Activated naive CD4-positive, alpha-beta T cell treated with anti-CD3 and anti-CD28 coated beads, Interleukin-2, amount 50 U/mL, for 16 hours (primary cell): ENCODE measurements around the gene DISC1.

Experiments used
- DNase-seq: peaks from one replicate; pipeline ENCODE4 v3.0.0-alpha.2; 2020

The DISC1 gene

DNA sequence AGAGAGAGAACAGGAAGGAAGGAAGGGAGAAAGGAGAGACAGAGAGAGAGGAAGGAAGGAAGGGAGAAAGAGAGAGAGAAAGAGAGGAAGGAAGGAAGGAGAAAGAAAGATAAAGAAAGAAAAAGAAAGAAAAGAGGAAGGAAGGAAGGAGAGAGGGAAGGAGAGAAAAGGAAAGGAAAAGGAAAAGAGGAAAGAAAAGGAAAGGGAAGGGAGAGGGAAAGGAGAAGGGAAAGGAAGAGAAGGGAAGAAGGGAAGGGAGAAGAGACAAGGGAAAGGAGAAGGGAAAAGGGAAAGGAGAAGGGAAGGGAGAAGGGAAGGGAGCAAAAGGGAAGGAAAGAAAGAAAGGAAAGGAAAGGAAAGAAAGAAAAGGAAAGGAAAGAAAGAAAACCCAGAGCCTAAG, 404.6 kb downstream of the DISC1 start:
- no peak for DNase-seq

DNA sequence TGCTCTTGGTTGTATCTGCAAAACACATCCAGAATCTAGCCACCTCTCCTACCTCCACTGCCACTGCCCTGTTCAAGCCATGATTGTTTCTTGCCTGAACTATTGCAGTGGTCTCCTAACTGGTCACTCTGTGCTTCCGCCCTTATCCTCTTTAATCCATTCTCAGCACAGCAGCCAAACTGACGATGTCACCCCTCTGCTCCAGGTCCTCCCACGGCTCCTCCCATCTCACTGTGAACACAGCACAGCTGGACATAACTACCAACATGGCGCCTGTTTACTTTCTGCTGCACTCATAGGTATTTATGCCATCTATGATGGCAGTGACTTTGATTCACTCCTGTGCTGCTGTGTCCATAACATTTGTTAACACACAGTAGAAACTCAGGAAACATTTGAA, 406.7 kb downstream of the DISC1 start:
- no peak for DNase-seq

DNA sequence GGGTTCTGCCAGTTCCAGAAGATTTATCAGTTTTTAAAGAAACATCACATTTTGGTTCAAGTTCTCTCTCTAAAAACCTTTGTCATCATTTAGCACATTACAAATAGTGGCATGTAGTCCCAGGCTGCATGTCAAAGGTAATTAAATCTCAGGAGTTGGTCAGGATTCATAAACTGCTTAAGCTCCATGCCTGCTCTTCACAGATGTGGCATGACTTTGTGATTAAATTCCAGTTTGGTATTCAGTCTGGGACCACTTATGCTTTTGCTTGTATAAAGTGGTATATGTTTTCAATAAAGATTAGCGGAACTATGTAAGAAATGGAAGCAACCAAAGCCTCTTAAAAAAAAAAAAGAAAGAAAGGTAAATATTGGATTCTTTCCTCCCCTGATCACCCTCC, 408.0 kb downstream of the DISC1 start:
- no peak for DNase-seq

- no peak for DNase-seq
Measured at GRCh38 chr1:232036181-232036933, 409.8 kb downstream of the DISC1 start.

DNA sequence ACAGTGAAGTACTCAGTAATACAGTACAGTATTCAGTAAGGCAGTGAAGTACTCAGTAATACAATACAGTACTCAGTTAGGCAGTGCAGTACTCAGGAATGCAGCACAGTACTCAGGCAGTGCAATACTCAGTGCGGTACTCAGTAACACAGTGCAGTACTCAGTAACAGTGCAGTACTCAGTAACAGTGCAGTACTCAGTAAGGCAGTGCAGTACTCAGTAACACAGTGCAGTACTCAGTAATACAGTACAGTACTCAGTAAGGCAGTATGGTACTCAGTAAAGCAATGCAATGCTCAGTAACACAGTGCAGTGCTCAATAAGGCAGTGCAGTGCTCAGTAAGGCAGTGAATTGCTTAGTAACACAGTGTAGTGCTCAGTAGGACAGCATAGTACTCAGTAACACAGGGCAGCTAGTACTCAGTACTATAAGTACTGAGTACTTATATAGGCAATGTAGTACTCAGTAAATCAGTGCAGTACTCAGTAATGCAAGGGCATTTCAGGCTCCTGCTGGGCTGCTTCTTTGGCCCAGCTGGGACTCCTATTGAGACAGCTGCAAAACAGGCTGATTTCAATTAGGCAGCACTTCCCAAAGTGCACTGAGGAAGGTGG, 411.3 kb downstream of the DISC1 start:
- DNase-seq = no peak

GRCh38 chr1:232038706-232039677, 412.4 kb downstream of the DISC1 start:
- DNase-seq = no peak

GRCh38 chr1:232040260-232040659, 413.7 kb downstream of the DISC1 start:
- no peak for DNase-seq

DNA sequence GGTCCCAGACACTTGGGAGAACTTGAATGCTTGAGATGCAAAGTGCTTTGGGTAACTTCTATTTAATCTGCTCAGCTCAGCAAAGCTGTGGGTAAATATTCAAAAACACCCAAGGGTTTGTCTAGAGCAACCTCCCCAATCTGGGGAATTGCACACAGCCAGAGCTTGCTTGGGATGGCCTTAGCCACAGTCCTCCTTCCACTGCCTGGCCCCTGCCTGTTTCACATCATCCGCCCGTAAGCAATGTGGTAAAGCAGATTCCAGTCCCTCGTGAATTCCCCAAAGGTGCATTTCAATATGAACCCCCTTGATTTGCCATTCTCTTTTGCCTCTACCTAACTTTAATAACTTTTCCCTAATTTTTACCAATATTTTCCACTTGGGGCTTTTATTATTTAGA, 418.1 kb downstream of the DISC1 start:
- no peak for DNase-seq

DNA sequence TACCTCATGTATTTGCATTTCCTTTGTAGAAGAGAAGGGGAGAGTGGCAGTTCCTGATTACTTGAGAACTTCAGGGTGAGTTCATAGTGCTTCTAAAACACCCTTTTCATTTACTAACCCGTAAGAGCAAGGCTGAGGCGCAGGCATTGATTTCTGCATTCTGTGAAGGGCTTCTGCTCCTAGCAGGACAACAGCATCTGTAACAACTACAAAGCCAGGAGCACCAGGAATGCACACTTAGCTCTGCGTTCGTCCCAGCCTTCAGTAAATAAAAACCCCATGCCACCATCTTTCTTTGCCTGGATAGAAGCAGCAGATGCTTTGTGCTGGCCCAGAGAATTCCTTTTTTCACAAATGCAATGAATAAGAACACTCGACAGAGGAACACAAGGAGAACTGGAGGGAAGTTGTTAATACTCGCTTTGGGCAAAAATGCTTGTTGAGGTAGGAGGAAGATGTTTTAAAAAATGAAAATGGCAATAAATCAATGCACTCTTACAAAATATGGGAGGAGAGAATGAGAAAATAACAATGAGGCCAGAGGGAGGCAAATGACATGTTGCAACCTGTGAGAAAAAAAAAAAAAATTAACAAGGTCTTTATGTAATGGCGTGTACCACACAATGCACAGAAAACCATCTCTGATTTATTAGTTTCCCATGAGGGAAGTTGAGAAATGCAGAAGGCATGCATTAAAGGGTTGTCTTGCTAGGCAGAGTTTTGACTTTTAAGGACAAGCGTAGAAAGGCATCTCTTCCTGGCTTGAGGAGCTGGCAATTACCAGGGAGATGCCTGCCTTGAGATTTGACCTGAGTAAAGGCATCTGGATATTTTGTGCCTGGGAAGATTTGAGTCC, 418.8 kb downstream of the DISC1 start:
- DNase-seq = no peak

DNA sequence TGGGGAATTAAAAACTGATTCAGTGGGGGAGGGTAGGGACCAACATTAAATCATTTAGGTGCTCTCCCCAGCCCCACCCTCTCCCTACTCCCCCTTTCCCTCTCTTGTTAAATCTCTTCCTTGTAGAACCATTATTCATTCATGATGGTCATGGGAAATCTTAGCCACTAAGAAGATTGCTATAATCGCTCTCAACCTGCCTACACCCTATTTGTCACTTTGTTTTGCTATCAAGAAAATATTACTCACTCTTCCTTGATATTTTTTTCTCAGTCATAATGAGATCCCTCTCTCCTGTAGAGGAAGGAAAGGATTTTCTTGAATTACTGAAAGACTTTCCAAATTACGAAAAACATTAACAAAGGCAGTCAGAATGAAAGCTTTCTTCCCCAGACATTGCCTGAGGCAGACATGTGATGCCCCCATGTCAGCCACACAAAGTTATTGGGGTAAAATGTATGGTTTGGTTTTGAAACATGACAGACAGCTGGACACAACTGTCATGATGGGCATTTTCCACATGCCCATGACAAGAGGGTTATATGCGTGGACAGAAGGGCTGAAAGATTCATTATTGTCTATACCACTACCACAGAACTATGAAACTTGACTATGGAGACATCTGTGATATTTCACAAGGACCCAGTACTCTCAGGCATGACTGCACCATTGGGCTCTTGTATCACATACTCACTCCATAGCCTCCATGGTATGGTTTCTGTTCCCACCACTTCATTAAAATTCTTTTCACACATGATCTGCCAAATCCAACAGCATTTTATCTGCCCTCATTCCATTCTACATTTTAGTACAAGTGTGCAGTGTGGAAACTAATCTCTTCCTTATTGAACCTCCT, 420.1 kb downstream of the DISC1 start:
- DNase-seq = no peak

GRCh38 chr1:232047473-232047872, 420.9 kb downstream of the DISC1 start:
- DNase-seq = no peak

DNA sequence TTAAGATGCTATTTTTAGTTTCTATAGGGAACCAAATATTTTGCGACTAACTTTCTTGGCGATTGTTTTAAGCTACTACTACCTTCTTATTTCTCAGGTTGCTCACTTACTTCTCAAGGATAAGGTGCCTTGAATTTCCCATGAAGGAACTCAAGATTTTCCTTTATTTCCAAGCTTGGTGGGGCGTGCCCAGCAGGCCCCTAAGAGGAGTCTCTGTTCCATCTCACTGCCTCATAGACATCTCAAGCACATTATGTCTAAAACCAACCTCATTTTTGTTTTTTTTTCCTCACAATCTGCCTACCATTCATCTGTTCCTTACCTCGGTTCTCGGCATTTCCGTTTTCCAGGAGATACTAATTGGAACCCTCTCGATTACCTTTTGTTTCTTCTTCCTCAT, 421.9 kb downstream of the DISC1 start:
- DNase-seq = no peak

DNA sequence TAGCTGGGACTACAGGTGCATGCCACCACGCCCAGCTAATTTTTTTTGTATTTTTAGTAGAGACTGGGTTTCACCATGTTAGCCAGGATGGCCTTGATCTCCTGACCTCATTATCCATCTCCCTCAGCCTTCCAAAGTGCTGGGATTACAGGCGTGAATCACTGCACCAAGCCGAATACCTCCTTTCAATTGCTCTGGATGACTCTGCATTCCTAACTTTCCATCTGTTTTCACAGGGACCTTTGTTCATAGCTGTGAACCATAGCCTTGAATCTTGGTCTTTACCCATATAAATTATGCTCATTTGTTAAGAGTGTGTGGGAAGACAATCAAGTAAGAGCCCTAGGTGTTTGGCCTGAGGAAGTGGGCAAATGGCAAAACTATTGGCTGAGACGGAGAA, 422.7 kb downstream of the DISC1 start:
- no peak for DNase-seq

DNA sequence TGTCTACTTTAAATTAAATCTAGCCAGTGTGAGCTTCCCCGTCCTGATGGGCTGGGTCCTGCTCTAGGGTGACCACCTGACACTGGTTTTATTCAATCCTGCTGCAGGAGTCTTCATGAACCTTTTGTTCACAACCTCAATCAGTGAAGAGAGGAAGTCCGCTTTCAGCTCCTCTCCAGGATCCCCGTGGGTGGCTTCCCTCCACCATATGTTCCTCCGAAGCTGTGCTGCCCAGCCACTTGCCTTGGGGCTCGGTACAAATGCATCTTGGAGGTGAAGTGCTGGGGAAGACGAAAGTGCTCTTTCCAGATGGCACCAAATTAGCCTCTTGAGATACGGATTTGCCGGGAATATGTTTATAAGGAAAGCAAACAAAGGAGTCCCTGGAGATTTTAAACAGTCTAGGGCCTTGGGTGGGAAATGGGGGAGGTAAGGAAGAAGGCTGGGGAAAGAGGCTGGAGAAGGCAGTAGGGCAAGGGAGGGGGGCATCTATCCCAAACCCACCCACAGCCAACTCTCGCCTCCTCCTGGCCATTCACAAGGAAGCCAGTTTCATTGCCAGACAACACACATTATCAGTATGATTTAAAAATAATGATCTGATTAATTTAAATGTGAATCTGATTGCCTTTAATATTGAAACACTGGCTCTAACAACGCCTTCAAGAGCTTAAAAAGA, 430.8 kb downstream of the DISC1 start:
- no peak for DNase-seq

- DNase-seq = no peak
Measured at GRCh38 chr1:232057896-232058274, 431.3 kb downstream of the DISC1 start.

GRCh38 chr1:232059726-232060374, 433.3 kb downstream of the DISC1 start:
- no peak for DNase-seq

DNA sequence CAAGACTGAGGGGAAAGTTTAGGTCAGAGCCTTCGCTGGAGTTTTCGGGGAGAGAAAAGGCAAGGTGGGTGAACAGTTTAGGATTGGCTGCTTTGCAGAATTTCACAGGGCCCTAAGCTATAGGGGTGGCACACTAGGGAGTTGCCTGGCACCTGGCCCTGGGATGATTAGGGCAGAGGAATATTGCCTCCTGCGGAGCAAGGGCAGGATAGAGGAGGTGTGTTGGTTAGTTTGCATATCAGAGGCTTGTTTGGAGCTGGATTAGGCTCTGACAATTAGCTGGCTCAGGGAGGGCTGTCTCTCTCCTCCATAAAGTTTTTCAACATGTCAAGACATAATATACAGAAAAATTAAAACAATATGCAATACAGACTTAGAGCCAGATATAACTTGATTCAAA, 436.4 kb downstream of the DISC1 start:
- no peak for DNase-seq

DNA sequence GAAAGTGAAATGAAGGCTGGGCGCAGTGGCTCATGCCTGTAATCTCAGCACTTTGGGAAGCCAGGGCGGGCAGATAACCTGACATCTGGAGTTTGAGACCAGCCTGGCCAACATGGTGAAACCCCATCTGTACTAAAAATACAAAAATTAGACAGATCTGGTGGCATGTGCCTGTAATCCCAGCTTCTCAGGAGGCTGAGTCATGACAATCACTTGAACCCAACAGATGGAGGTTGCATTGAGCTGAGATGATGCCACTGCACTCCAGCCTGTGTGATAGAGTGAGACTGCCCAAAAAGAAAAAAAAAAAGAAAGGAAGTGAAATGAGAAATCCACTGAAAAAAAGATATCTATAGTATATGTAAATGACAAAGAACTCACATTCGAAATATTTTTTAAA, 439.9 kb downstream of the DISC1 start:
- DNase-seq = no peak

DNA sequence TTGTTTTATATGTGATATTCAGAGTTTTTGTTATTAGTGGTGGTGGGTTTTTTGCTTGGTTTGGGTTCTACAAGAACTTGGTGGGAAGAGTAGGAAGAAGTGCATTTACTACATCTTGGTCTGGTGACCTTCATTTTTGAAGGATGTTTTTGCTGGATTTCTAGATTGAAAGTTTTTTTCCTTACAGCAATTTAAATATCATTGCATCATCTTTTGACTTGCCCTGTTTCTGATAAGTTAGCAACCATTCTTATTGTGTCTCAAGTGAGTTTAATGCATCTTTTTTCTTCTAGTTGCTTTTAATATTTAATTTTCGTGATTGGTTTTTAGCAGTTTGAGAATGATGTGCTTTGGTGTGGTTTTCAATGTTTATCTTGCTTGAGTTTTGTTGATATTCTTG, 447.7 kb downstream of the DISC1 start:
- DNase-seq = no peak

- no peak for DNase-seq
Measured at GRCh38 chr1:232077809-232078208, 451.2 kb downstream of the DISC1 start.
